A673 (cell line): Measurements from ENCODE around the gene PCDH10.

ENCODE experiments used
- EZH2 ChIP-seq: fragments of 200-600 bp; sonication (generic); IDR thresholded peaks from 2 replicates; pipeline ENCODE4 v1.6.1; 2017; ENCODE audit warnings: borderline replicate concordance, low read depth, mild to moderate bottlenecking, mixed read lengths, antibody characterized with exemption, low read length; ENCODE audit not compliant: poor library complexity, severe bottlenecking
- TF ChIP-seq, protein P1 (sequence below): fragments of 300-800, 200-600 bp; sonication (generic); conservative IDR thresholded peaks from 2 replicates; pipeline ENCODE4 v1.5.1; 2017; ENCODE audit warnings: low read depth, mild to moderate bottlenecking, antibody characterized with exemption, low read length, moderate library complexity, mixed read lengths

DNA sequence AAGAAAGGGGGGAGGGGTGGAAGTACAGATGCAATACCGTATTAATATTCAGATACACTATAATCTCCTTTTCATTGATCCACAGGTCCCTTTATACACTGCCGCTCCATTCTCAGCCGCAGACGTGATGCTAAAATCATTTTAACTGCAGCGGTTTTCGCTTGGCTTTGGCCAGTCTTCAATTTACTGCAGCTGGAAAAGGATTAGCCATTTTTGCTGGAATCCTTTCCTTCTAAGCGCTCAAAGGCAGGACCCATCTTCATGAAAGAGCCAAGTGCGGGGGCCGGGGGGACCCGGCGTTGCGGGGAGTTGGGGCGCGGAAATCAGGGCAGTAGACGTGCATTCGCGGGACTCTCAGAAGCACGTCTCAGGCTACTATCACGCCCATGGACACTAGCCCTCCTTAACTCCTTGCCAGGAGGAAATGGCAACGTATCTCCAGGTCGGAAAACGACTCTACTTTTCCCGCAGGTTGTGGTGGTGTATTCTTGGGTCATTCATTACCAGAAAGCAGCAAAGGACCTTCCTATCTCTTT is 1.7 kb upstream of the PCDH10 start:
- TF ChIP-seq, protein P1, sequence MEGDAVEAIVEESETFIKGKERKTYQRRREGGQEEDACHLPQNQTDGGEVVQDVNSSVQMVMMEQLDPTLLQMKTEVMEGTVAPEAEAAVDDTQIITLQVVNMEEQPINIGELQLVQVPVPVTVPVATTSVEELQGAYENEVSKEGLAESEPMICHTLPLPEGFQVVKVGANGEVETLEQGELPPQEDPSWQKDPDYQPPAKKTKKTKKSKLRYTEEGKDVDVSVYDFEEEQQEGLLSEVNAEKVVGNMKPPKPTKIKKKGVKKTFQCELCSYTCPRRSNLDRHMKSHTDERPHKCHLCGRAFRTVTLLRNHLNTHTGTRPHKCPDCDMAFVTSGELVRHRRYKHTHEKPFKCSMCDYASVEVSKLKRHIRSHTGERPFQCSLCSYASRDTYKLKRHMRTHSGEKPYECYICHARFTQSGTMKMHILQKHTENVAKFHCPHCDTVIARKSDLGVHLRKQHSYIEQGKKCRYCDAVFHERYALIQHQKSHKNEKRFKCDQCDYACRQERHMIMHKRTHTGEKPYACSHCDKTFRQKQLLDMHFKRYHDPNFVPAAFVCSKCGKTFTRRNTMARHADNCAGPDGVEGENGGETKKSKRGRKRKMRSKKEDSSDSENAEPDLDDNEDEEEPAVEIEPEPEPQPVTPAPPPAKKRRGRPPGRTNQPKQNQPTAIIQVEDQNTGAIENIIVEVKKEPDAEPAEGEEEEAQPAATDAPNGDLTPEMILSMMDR, result no peak
- no peak for TF ChIP-seq EZH2
